ENCODE measurements around the gene CREB1.
"Not testable (repeated sequence)": the region's sequence is repeated elsewhere in the genome, so short reads cannot be mapped to it uniquely, and the experiment has no call there.

The CREB1 gene

GRCh38 chr2:207529330-207530159 lies at the start of gene CREB1:
Gene CREB1, plus strand, starts transcription at chr2:207529962. Its CDS starts 25,674 bp downstream, at chr2:207555636.
- peak; percentile 100 for DNase-seq

DNA sequence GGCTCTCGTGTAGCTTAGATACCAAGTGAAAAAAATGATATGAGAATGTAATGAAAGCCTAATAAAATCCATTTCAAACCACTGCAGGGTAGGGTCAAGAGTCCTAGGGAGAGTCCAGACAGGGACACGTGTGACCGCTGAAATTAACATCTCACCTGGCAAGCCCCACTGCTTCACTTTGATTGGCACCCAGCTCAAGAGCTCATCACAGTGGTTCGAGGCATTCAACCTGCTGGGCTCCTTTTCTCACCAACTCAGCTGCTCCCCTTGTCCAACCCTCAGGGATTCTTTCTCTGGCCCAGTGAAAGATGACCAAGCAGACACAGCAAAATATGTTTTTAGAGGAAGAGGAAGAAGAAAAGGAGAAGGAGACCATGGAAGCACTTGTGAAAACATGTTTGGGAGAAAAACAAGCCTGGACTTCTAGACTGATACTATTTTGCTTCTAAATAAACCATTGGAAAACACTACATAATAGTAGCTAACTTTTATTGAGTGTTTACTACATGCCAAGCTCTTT lies 49.2 kb upstream of the CREB1 start:
- peak; percentile 52 for DNase-seq

DNA sequence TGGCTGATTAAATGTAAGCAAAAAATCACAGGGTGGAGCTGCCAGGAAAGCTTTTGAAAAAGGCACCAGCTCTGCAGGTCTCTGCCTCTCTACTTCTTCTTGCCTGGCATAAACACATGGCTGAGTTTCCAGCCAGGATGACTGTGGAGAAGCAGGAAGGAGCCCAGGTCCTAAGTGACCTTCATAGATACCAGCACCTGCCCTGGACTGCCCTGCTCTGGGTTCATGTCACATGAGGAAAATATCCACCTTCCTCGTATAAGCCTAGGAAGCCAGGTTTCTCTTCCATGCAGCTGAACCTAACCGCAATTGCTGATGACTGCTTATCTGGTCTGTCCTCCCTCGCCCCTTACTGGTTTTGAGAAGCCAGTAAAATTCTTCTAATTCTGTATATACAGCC lies 47.8 kb upstream of the CREB1 start:
- DNase-seq = no peak

DNA sequence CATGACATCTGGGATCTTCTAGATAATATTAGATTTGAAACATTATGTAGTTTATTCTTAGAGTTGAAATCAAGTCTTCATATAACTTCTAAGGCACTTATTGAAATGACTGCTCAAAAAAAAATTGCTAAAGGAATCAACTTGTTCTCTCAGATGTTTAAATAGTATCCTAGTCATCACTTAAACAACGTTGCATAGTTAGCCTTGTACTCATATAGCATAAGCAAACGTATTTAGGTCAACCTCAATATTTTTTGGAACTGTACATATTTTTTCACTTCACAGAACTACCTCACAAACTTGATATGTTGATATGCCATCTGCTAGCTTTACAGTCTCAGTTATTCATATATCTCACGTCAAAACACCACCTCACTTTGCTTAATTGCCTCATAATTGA lies 47.1 kb upstream of the CREB1 start:
- no peak for DNase-seq

DNA sequence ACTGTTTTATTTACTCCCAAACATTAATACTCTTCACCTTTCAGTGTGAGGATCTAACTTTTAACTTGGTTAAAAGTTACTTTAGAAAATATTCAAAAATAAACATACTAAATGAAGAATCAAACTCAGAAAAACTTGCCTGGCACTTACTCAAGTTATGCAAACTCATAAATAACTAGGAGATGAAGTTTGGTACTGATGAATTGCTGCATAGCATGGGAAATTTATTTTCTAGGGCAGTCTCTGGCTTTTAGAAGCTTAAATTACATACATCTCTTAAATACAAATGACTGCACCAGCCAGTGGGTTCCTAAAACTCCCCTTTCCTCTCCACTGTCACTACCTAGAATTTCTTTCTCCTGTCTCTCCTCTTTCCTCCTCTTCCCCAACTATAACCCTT lies 46.7 kb upstream of the CREB1 start:
- no peak for DNase-seq

GRCh38 chr2:207483477-207483876 lies 46.3 kb upstream of the CREB1 start:
- peak; percentile 71 for DNase-seq

DNA sequence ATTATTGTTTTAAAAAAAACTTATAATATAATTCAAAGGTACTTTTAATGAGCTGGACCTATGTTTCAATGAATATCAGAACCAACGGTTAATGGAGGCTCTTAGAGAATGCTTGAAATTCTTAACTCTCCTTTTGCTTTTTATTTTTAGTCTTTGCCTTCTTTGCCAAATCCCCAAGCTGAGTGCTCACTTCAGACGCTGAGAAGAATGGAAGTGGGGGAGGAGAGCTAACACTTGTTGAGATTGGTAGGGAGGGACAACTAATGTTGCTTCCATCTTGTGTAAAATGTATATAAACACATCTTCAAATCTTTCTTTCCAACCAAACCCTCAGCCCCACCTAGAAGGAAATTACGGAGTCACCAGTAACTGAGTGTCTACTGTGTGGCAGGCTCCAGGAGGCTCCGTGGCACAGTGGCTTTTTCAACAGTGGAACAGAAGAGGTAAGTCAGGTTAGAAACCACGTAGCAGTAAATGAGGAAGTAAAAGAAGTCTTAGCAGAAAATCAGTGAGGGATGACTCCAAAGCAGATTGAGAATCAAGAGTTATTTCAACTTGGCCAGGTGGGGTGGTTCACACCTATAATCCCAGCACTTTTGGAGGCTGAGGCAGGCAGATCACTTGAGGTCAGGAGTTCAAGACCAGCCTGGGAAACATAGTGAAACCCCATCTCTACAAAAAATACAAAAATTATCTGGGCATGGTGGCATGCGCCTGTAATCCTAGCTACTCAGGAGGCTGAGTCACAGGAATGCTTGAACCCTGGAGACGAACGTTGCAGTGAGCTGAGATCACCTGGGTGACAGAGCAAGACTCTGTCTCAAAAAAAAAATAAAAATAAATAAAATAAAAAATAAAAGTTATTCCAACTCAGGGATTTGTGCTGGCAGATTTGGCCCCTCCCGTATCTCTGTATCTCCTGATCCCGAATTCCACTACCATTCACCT lies 45.0 kb upstream of the CREB1 start:
- no peak for DNase-seq

GRCh38 chr2:207487650-207488311 lies 42.0 kb upstream of the CREB1 start:
- peak; percentile 36 for DNase-seq

DNA sequence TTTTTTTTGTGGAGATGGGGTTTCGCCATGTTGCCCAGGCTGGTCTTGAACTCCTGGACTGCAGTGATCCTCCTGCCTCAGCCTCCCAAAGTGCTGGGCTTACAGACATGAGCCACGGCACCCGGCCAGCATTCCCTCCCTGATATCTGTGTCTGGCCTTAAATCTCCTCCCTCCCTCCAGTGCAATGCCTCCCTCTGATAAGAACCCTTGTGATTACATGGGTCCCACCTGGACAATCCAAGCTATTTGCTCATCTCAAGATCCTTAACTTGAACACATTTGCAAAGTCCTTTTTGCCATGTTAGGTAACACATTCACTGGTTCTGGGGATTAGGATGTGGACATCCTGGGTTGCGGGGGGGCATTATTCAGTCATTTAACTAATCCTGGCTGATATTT lies 40.5 kb upstream of the CREB1 start:
- no peak for DNase-seq

DNA sequence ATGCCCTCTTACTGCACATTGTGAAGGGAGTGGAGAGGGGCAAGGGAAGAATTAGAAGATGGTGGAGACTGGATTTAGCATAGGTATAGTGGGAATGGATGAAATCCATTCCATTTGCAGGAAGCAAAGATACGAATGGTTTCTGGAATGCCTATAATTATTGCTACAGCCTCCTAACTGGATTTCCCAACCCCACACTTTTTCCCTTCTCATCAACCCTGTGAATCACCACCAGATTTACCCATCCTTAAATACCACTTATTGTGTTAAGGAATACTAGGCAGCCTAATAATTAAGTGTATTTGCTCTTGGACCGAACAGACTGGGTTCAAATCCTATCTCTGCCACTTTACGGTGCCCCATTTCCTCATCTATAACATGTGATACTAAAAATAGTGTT lies 39.3 kb upstream of the CREB1 start:
- DNase-seq = no peak

DNA sequence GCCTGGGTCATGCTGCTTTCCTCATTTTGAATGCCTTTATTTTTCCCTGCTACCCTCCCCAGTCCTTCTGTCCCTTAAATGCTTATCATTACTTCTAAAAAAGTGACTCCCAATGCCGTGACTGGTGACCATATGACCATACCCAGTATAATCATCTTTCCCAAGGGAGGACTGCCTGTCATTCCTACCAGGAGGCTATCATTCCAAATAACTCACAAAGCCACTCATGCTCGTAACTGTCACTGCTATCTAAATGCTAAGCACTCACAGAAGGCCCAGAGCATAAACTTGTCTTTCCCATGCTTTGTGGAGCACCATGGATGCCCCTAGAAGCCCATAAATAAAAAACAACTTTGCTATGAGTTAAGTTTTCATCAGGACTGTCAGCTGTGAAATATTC lies 38.7 kb upstream of the CREB1 start:
- DNase-seq = no peak

DNA sequence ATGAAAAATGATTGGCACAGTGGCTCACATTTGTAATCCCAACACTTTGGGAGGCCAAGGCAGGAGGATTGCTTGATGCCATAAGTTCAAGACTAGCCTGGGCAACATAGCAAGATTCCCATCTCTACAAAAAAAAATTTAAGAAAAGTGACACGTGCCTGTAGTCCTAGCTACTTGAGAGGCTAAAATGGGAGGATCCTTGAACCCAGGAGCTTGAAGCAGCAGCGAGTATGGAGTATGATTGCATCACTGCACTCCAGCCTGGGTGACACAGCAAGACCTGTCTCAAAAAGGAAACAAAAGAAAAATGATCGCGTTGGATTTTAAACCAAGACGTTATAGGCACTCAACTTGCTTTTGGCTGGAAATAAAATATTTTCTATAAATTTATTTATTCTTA lies 37.8 kb upstream of the CREB1 start:
- peak; percentile 50 for DNase-seq

DNA sequence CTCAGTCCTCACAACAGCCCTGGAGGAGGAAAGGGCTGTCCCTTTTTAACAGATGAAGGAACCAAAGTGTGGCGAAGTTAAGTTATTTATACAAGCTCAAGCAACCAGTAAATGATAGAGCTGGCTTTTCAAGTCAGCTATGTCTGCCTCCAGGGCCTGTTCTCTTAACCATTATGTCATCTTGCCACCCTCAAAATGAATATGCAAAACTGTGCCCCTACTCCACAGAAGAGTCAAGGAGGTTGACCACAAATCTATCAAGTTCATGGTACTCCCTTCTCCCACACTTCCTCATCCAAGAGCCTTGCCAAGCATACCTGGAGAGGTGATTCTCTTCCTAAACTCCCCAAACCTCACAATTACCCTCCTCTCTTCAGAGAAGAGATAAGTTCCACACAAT lies 37.3 kb upstream of the CREB1 start:
- DNase-seq = no peak

DNA sequence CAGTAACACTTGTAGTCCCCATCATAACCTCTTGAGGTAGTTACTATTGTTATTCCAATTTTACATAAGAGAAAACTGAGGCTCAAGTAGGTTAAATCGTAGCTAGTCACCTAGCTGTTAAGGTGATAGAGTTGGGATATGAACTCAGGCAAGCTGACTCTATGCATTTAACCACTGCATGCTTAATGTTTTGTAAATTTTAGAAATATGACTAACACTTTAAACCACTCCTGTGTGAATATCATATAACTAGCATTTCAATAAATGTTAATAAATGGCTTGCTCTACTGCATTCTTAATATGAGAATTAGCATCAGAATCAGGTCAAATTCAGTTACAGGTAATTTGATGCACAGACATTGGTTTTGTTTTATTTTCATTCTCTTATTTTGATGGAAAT lies 35.6 kb upstream of the CREB1 start:
- no peak for DNase-seq

DNA sequence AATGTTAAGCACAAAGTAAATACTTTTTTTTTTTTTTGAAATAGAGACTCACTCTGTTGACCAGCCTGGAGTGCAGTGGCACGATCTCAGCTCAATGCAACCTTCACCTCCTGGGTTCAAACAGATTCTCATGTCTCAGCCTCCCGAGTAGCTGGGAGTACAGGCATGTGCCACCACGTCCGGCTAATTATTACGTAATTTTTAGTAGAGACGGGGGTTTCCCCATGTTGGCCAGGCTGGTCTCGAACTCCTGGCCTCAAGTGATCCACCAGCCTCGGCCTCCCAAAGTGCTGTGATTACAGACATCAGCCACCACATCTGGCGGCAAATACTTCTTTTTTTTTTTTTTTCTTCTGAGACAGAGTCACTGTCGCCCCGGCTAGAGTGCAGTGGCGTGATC lies 32.8 kb upstream of the CREB1 start:
- DNase-seq = not testable (repeated sequence)

GRCh38 chr2:207497596-207497995 lies 32.2 kb upstream of the CREB1 start:
- DNase-seq = no peak

- no peak for DNase-seq
Measured at GRCh38 chr2:207498427-207498826, 31.3 kb upstream of the CREB1 start.

DNA sequence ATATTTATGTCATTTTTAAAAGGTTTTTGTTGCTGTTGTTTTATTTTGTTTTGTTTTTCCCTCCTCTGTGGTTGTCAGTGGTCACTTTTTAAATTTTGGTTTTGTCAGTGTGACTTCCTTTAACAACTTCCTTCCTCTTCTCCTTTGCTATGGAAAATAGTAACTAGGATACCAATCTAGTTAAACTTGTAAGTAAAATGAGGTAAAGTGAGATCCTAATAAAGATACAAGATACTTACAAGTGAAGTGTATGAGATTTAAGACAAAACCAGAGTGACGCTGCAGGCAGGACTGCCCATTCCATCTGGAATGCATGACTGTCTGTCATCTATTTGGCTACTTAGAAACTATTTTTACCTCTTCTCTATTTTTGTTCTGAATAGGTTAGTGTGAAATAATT lies 30.6 kb upstream of the CREB1 start:
- DNase-seq = peak; percentile 73

DNA sequence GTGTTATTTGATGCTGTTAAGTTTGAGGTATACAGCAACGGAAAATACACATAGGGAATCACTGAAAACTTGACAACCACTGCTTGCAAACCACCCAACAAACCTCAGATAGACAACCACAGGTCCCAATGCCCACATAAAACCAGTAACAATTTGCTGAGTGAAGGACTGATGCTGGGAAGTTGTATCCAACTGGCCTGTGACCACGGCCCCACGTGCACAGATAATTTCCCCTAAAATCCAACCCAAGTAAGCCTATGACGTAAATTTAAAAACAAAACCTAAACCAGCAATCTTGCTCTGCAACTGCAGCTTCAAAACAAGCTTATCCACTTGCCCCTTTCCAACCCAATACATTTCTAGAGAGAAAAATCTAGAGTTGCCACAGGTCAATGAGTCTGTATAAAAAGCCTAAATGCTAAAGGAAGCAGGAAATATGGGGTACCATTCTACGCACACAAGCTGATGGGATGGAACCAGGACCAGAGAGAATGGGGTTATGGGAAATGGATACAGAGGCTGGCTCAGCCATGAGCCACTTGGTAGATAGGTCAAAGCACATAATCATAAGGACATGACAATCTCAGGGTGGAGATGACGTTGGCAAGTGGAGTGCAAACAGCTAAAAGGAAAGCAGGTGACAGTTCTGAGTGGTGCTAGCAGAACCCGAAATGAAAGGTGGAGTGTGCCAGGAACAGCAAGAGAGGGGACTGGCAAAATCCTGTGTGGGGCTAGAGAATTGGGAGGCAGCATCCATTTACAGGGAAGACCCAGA lies 27.8 kb upstream of the CREB1 start:
- peak; percentile 85 for DNase-seq

GRCh38 chr2:207502577-207503198 lies 27.1 kb upstream of the CREB1 start:
- DNase-seq = peak; percentile 84

DNA sequence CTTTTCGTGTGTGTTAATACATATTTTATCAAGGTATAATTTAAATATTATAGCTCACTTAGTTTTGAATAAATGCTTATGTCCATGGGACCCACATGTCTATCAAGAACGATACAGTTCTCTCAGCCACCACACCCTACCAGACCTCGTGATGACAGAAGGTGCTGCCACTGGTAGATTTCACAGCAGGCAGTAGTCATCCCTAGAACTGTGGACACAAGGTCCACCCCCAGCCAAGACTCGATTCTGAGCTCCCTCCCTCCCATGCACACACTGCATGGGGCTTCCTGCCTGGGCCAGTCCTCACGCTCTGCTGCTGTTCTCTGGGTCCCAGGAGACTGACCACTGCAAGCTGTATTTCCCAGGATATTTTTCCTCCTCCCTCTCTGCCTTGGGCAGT lies 26.5 kb upstream of the CREB1 start:
- peak; percentile 88 for DNase-seq
